GM12874 (cell line): ENCODE measurements around the gene BGLAP.

ENCODE experiments used
- CTCF ChIP-seq: IDR thresholded peaks from 2 replicates; pipeline ENCODE4 v1.5.1; 2011; ENCODE audit warnings: low read depth, mild to moderate bottlenecking, control low read depth, low read length, moderate library complexity; ENCODE audit not compliant: insufficient read depth

The BGLAP gene

GRCh38 chr1:156247460-156248322, 5.7 kb downstream of the BGLAP start, which contains the start of gene PAQR6:
Gene PAQR6 (minus strand): TSS chr1:156248056. CDS start chr1:156246731, 1,325 bp downstream.
- TF ChIP-seq CTCF = no peak

GRCh38 chr1:156248323-156248683, 6.3 kb downstream of the BGLAP start:
- no peak for TF ChIP-seq CTCF

GRCh38 chr1:156249593-156249992, 7.6 kb downstream of the BGLAP start:
- no peak for TF ChIP-seq CTCF

GRCh38 chr1:156251527-156251926, 9.5 kb downstream of the BGLAP start:
- no peak for TF ChIP-seq CTCF

- TF ChIP-seq CTCF = no peak
Measured at GRCh38 chr1:156253634-156254033, 11.7 kb downstream of the BGLAP start.

- no peak for TF ChIP-seq CTCF
Measured at GRCh38 chr1:156257711-156258110, 15.7 kb downstream of the BGLAP start.

- no peak for TF ChIP-seq CTCF
Measured at GRCh38 chr1:156258859-156259258, 16.9 kb downstream of the BGLAP start.
